NCI-H345 (cell line): ENCODE results near the gene HSPA12B.
A peak's percentile ranks its signal among the peaks of the same experiment; 100 is the strongest.

ENCODE experiments used
- DNase-seq: peaks from one replicate; lab custom pipeline; 2025; lab: John Stamatoyannopoulos, UW

HSPA12B gene

GRCh38 chr20:3705491-3705969 lies 27.0 kb upstream of the HSPA12B start:
- no peak for DNase-seq

GRCh38 chr20:3705970-3706739 lies 26.3 kb upstream of the HSPA12B start:
- no peak for DNase-seq

- no peak for DNase-seq
These were observed 25.5 kb upstream of the HSPA12B start for GRCh38 chr20:3706774-3707507.

- DNase-seq, result no peak
These were observed 25.0 kb upstream of the HSPA12B start for GRCh38 chr20:3707508-3707899.

- DNase-seq, result no peak
These were observed 22.4 kb upstream of the HSPA12B start for GRCh38 chr20:3710011-3710466.

- peak; percentile 71 for DNase-seq
These were observed 21.6 kb upstream of the HSPA12B start for GRCh38 chr20:3710703-3711483.

GRCh38 chr20:3711484-3711941 lies 21.0 kb upstream of the HSPA12B start:
- no peak for DNase-seq

- DNase-seq, result no peak
These were observed 20.1 kb upstream of the HSPA12B start, which contains the start of gene SIGLEC1 for GRCh38 chr20:3712279-3712873. Gene SIGLEC1, minus strand, starts transcription at chr20:3712600. Its CDS starts 5,472 bp downstream, at chr20:3707128.

GRCh38 chr20:3714092-3714491 lies 18.4 kb upstream of the HSPA12B start:
- no peak for DNase-seq

- peak; percentile 61 for DNase-seq
These were observed 16.2 kb upstream of the HSPA12B start for GRCh38 chr20:3716195-3716834.

GRCh38 chr20:3719046-3719445 lies 13.4 kb upstream of the HSPA12B start:
- DNase-seq, result no peak

- DNase-seq, result no peak
These were observed 12.4 kb upstream of the HSPA12B start for GRCh38 chr20:3720068-3720467.

GRCh38 chr20:3720626-3721025 lies 11.9 kb upstream of the HSPA12B start:
- DNase-seq, result no peak

GRCh38 chr20:3721912-3722311 lies 10.6 kb upstream of the HSPA12B start:
- DNase-seq, result no peak

- DNase-seq, result no peak
These were observed 9.2 kb upstream of the HSPA12B start for GRCh38 chr20:3723284-3723683.

GRCh38 chr20:3724356-3724755 lies 8.1 kb upstream of the HSPA12B start:
- no peak for DNase-seq

GRCh38 chr20:3727401-3728021 lies 5.0 kb upstream of the HSPA12B start:
- DNase-seq, result no peak

GRCh38 chr20:3728354-3728753 lies 4.1 kb upstream of the HSPA12B start:
- DNase-seq, result no peak

GRCh38 chr20:3728876-3729275 lies 3.6 kb upstream of the HSPA12B start:
- DNase-seq, result no peak

- DNase-seq, result no peak
These were observed 3.1 kb upstream of the HSPA12B start for GRCh38 chr20:3729378-3729777.
